Renal cortex interstitium (tissue), 11 donors: ENCODE results near the gene PPP1R15B. TPM values are rescaled to one million over a fixed set of nuclear protein-coding genes. Genes with fewer than 3 reads are reported as not detected.

ENCODE experiments used
- DNase-seq, 11 donors: peaks; one replicate each; pipeline ENCODE4 v3.0.0-alpha.2; 2013; ENCODE audit warnings: low read depth in 9 of 11, low spot score in 4 of 11; ENCODE audit errors: extremely low read depth in 1 of 11
- polyA plus RNA-seq, 3 donors: library from polyadenylated mRNA; unstranded; fragments of 120-200 nt; gene quantifications; one replicate each; pipeline ENCODE4 v1.2.1, GENCODE V29; 2013; ENCODE audit not compliant: insufficient read length in 3 of 3

The PPP1R15B gene
- polyA plus RNA-seq, 3 donors: 37.6 to 45.6 (median 40.5) TPM

DNA sequence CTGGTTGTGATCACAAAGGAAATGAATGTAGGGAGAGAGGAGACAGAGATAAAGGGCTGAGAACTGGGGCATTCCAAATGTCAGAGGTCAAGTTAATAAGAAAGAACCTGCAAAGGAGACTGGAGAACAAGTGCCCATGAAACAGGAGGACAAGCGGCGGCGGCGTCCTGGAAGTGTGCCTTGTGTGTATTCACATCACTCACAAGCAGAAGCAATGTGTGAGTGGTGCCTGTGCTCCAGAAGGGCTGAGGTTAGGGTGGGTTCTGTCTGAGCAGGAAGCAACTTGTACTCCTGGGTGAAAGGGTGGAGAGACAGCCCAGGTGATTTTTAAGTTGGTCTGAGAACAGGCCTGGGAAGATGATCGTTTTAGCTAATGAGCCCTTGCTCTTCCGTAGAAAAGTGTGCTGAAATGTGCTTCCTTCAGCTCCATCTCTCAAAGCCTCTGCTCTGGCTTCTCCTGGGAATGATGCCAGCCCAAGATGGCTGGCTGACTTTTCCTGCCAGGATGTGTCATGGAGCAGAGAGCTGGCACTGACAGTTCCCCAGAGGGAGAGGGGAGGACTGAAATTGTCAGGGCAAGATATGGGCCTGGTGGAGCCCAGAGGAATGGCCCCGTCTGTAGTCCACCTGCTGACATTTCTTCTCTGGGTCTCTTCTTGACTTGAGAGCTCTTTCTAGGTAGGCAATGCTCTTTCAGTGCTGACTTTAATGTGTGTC is 26.8 kb downstream of the PPP1R15B start:
- no peak for DNase-seq

DNA sequence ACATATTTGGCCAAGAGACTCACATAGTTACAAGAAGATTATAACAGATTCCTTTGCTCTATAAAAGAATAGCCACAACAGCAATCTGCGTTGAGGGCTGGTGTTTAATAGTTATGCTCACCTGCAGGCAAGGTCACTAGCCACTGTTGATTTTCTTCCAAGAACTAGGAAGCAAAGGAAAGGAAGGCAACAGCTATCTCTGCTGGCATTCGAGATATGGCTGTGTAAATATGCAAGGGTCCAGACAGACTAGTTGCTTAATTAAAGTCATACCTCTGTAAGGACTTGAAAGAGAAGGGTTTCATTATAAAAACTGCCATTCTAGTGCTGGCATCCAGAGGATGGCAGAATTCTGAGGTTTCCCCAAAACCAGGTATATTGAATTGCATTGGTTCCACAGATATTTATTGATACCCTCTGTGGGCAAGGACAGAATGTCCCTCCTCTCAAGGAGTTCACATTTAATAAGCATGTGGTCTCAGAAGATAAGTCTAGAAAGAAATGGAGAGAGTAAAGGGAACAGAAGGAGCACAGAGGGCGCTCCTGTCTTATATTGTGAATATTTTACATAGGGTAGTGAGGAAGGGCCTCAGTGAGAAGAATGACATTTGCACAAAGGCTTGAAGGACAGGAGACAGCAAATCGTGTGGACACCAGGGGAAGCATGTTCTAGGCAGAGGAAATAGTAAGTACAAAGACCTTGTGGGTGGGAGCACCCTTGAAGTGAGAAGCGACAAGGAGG is 28.3 kb downstream of the PPP1R15B start:
- DNase-seq: no peak

DNA sequence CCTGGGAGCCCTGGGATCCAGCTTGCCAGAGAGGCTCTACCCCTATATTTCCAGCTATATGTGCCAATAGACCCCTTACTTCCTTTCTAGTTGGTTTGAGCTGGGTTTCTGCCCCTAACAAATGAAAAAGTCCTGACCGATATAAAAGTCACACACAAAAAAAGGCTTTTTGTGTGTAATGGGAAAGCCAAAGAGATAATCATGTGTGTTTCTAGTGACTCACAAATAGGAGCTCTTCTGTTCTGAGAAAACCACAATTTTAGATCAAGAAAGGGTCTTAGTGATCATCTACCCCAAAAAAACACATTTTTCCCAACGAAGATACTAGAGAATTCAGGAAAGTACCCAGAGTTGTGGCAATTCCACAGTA is 28.9 kb downstream of the PPP1R15B start:
- no peak for DNase-seq

DNA sequence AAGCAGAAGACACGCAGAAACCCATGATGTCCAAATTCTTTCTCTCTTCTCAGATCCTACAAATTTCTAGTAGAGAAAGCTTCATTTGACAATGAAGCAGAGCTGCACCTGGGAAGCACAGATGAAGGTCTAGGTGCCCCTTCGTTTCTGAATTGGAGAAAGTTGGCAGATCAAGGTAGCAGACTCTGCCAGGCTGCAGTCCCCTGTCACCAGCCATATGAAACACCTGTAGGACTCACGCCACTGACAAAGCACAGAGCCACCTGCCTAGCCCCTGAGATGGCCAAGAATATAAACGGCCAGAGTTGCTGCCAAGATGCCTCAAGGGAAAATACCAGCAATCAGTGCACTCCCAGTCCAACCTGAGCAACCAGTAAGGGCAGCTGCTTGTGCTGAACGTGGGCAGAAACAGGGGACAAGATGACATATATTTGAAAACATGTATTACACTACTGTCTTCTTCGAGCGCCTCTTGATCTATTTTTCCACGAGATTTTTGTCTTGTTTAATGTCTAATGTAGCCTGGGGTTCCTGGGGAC is 31.3 kb downstream of the PPP1R15B start:
- DNase-seq: no peak

DNA sequence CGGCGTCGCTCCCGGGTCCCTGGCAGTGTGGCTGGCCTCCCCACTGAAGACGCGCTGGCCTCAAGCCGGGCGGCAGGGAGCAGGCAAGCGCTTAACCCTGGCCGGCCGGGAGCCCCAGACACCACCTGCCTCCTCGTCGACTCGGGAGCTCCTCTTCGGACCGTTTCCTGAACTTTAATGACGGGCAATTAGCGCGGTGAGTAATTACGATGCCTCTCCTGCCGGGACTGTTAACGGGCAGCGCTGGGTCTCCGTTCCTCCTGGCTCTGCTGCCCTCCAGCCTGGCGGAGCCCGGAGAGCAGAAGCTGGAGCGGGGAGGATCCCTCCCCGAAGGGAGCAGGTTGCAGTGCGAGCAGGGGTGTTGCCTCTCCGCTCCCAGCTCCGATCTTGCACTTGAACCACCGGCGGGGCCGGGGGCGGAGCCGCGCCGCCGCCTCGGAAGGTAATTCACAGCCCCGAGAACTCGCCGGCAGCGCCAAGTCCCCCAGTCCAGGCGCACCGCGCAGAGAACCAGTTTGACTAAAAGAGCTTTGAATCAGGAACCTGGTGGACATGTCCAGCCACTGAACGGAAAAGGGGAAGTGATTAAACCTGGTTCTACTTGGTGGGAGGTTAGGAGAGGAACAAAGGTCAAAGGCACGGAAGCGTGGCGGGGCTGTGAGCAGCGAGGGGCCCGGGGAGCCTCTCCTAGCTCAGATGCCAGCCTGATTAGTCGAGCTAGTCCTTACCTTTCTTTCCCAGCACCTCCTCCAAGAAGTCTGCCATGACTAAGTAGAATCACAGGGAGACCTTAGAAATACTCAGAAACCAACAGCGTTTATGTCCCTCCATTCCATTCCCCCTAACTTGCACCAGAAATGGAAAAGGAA is 33.6 kb downstream of the PPP1R15B start:
- DNase-seq: peak in 4 of 11 donors; percentile 32 to 62 (median 34)

- DNase-seq: peak in 1 of 11 donors; percentile 57
Measured at GRCh38 chr1:204376919-204377799, 34.5 kb downstream of the PPP1R15B start.

DNA sequence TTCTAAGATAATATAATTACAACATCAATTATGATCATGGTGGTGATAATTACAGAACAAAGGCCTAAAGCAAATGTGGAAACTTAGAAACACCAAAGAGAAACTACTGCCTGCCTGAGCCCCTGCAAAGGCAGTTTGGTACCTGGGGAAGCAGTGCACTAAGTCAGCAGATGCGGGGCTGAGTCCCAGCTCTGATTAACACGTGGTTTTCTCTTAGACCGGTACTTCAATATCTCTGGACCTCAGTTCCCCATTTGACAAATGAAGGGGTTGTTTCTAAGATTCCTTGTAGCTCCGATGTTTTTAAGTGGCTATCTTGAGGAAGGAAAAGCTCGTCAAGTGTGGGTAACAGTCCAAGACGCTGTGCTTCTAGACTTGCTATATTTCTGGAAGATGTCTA is 35.2 kb downstream of the PPP1R15B start:
- no peak for DNase-seq

DNA sequence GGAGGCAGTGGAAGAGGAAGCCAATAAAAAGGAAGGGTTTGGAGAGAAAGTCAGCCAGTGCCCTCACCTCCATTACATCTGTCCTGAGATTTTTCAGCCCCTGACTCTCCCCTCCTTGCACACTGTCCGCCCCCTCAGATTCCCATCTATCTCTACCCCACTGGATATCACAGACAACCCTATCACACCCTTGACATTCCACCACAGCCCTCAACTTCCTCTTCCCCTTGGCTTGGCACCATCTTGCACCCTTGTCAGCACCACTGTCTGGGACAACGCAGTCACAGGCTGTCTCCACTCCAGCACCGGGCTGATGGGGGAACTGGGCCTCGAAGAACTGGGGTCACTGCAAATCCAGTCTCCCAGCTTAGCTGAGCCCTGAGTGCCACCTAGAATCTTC is 37.7 kb downstream of the PPP1R15B start:
- no peak for DNase-seq

DNA sequence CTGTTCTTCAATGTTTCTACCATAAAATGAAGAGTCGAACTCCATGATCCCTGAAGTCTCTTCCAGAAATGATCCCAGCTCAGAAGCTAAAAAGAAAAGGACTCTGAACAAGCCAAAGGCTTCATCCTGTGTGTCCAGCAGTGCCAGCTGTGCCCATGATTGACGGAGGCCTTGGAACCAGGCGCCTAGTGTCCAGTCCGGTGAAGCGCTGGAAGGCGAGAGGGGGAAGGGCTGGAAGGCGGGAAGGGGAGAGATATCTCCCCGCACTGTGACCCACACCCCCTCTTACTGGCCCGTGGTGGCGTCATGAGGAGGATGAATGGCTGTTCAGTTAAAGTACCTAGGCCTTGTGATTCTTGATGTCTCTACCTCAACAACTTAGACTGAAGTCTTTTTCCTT is 41.4 kb downstream of the PPP1R15B start:
- DNase-seq: no peak

DNA sequence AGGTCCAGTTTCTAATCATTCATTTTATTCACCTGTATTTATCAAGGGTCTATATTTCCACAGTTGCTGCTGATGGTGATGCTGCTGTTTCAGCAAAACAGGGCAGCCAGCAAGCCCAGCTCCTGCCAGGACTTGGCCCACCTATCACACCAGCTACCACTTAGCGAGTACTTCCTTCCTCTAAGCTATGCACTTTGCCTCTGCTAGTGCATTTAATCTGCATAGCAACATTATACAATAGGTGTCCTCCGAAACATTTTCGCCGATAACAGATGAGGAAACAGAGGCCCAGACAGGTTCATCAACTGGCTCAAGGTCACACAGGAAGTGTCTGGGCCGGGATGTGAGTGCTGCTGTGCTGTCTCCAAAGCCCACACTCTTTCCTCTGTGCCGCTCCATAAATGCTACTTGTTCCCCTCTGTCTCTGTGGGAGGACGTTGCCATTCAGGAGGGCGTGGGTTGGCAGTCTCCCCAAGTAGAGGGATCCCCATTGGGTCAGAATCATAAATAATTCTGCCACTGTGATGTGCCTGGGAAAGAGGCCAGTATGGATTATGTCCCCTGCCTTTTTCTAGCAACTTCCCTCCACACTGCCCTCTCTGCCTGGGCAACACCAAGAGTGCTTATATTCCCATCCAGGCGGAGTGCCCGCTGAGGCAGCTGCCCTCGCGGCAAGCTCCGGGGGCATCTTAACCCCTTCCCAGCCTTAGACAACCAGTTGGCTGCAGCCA is 42.5 kb downstream of the PPP1R15B start:
- no peak for DNase-seq

GRCh38 chr1:204367956-204368355 is 43.7 kb downstream of the PPP1R15B start:
- no peak for DNase-seq

GRCh38 chr1:204367193-204367858 is 44.3 kb downstream of the PPP1R15B start:
- no peak for DNase-seq

GRCh38 chr1:204366759-204367158 is 44.9 kb downstream of the PPP1R15B start:
- no peak for DNase-seq

DNA sequence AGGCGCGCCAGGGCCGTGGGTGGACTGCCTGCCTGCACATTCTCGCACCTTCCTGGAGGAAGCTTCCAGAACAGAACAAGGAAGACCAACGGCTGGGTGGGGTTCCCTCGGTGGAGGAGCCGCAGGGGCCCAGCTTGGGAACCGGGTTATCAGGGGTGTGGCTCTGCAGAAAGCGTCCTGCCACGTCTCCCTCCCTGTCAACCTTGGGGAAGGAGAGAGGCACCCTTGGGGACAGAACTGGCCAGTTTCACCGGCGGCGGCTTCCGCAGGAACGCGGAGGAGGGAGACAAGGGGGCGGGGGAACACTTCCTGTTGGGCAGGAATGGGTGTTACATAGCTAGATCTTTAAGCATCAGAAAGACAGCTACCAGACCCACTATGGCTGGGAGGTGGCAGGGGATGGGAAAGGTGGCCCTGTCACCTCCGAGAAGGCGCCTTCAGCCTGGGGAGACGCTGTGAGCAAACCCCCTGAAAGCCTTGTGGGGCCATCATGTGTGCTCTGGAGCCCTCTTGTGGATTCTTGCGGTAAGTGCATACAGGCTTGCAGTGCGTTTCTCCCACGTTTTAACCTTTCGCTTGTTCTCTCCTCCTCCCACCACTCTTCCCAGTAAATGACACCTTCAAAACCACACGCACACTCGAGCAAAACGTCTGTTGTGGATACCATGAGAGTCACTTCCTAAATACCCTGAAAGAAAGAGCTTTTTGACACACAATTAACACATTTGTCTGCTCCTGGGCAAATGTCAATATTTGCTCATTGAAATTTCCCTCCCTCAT is 48.1 kb downstream of the PPP1R15B start:
- DNase-seq: peak in 8 of 11 donors; percentile 65 to 77 (median 70)

DNA sequence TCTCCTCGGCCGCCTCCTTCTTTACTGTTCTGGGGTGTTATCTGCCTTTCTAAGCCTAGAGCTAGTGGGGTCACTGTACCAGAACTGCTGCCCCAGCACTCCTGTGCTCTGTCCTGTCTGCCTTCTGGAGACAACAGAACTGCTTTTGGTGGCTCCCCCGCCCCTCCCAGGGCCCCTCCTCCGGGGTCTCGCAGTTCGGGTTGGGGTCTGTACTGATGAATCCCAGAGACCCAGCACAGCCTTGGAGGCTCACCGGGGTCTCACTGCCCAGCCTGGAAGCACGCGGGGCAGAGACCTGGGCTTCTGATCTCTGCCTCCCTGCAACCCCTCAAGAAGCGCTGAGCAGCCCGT is 48.7 kb downstream of the PPP1R15B start:
- no peak for DNase-seq

DNA sequence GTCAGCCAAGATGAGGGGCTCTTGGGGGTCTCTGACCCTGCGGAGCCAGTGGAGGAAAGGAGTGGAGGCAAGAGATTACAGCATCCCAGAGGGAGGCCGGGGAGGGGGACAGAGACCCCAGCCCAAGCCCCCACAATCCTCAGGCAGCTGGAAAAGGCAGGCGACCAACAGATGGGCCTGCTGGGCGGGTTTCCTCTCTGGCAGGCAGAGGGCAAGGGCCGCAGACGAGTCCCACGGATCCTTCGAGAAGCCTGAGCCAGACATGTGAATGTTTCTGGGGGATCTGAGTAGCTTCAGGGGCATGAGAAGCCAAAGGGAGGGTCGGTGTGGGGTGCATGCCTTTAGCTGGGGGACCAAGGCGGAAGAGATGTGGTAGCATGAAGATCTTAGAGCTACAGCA is 49.8 kb downstream of the PPP1R15B start:
- no peak for DNase-seq

DNA sequence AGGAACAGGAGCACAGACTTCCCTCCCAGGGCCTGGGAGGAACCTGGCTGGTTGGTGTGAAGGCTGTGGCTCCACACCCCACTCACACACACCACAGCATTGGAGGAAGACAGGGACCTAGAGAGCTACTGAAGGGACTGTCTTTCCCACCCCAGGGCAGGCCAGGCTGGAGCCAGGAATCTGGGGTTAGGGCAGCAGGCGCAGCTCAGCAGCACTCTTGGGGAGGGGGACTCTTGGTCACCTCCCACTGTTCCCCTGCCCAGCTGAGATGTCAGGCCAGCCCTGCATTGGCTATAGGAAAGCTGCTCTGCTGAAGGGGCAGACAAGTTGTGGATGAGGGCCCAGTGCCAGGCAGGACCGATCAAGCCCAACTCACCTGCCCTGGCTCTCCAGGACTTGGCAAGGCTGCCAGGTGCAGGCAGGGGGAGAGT is 50.3 kb downstream of the PPP1R15B start:
- DNase-seq: no peak
